ENCODE data around the gene TBC1D22A. TPM values are rescaled to one million over a fixed set of nuclear protein-coding genes. Genes with fewer than 3 reads are reported as not detected.

TBC1D22A gene
- total and polyA plus RNA-seq, 11 donors: 9.4 to 30.7 (median 18.6) TPM

- Histone ChIP-seq H3K27me3 (no peaks in the 10 kb centered on the region), H3K4me1 (peaks cover 0 to 21% (median 16%) of the 10 kb centered on the region in 12 donors), H3K36me3 (no peaks in the 10 kb centered on the region), H3K9me3 (peaks cover 0 to 10% (median 0%) of the 10 kb centered on the region in 12 donors), H3K4me3 (no peak overlapping the region), H3K27ac (no peak overlapping the region)
- DNase-seq (peak in 3 of 5 donors; percentile 17 to 49 (median 18)), ATAC-seq (no peak)
- no peak for TF ChIP-seq CTCF (IDR thresholded peaks at IDR 0.05)
- no peak for TF ChIP-seq POLR2A (IDR thresholded peaks at IDR 0.05)
- 93 to 97% (median 94%) methylated on average over 14 to 25 of the region's 25 CpGs for WGBS, 4 donors
- intact Hi-C loops (cut with DNase I): no loop called here
Measured at GRCh38 chr22:47156352-47157092, 394.1 kb downstream of the TBC1D22A start.

- TF ChIP-seq CTCF (IDR thresholded peaks at IDR 0.05) (no peak), POLR2A (IDR thresholded peaks at IDR 0.05) (no peak)
- H3K4me1 ChIP-seq: peaks cover 0 to 21% (median 16%) of the 10 kb centered on the region in 12 donors
- H3K36me3 ChIP-seq: no peaks in the 10 kb centered on the region
- H3K9me3 ChIP-seq: peaks cover 0 to 10% (median 0%) of the 10 kb centered on the region in 12 donors
- 88 to 94% (median 91%) methylated on average over 15 of the region's 15 CpGs for WGBS, 4 donors
- DNase-seq: no peak
- no peaks in the 10 kb centered on the region for H3K27me3 ChIP-seq
- no peak overlapping the region for H3K4me3 ChIP-seq
- intact Hi-C loops (cut with DNase I): no loop called here
- no peak for ATAC-seq
- H3K27ac ChIP-seq: no peak overlapping the region
Measured at GRCh38 chr22:47157093-47157420, 394.6 kb downstream of the TBC1D22A start.

- 93 to 97% (median 96%) methylated on average over 27 to 37 of the region's 37 CpGs for WGBS, 4 donors
- no peaks in the 10 kb centered on the region for H3K36me3 ChIP-seq
- H3K9me3 ChIP-seq: peaks cover 0 to 4% (median 0%) of the 10 kb centered on the region in 12 donors
- H3K27ac ChIP-seq: no peak overlapping the region
- H3K4me3 ChIP-seq: no peak overlapping the region
- TF ChIP-seq POLR2A (IDR thresholded peaks at IDR 0.05) (no peak), CTCF (IDR thresholded peaks at IDR 0.05) (no peak)
- no peak for ATAC-seq
- peak in 2 of 5 donors; percentile 13 to 37 for DNase-seq
- intact Hi-C loops (cut with DNase I): no loop called here
- H3K4me1 ChIP-seq: peaks cover 0 to 21% (median 16%) of the 10 kb centered on the region in 12 donors
- H3K27me3 ChIP-seq: no peaks in the 10 kb centered on the region
Measured at GRCh38 chr22:47157486-47158270, 395.2 kb downstream of the TBC1D22A start.

- Histone ChIP-seq H3K36me3 (no peaks in the 10 kb centered on the region), H3K27ac (no peak overlapping the region), H3K4me3 (no peak overlapping the region), H3K4me1 (peaks cover 0 to 24% (median 16%) of the 10 kb centered on the region in 12 donors), H3K9me3 (no peaks in the 10 kb centered on the region), H3K27me3 (no peaks in the 10 kb centered on the region)
- TF ChIP-seq CTCF (IDR thresholded peaks at IDR 0.05) (no peak), POLR2A (IDR thresholded peaks at IDR 0.05) (no peak)
- DNase-seq: peak in 2 of 5 donors; percentile 15 to 30
- intact Hi-C loops (cut with DNase I): no loop called here
- no peak for ATAC-seq
- 90 to 94% (median 91%) methylated on average over 9 to 11 of the region's 11 CpGs for WGBS, 4 donors
Measured at GRCh38 chr22:47158457-47158856, 396.0 kb downstream of the TBC1D22A start.

Data from heart left ventricle (tissue), 16 donors.